ENCODE measurements around the gene CFAP61. TPM values are rescaled to one million over a fixed set of nuclear protein-coding genes. Genes with fewer than 3 reads are reported as not detected.
"Not testable (repeated sequence)": the region's sequence is repeated elsewhere in the genome, so short reads cannot be mapped to it uniquely, and the experiment has no call there.

CFAP61 gene
- total RNA-seq, 1 donor from 2014 or later: not detected

GRCh38 chr20:20231528-20232298 is 179.4 kb downstream of the CFAP61 start:
- no peak for DNase-seq (ENCODE audit: low read depth in 2 of 2)

DNA sequence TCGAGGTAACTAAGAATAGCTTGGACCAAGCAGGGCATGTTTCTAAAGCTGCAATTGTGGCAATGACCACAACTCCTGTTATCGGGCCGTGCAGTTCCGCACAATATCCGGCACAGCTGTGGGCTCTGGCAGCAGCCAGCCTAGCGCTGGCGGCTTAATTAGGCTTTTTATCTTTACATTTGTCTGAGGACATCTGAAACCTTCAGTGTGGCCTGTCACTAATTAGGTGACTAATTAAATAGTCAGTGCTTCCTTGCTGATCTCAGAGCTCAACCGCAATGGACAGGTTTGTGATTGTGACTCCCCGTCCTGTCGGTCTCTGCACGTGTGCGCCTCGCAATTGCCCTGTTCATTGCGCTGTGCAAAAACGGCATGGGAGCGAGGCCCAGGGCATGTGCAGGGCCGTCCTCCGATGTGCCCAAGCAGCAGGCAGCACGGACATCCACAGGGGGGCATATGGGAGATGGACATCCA is 180.7 kb downstream of the CFAP61 start:
- DNase-seq (ENCODE audit: low read depth in 2 of 2): peak in 1 of 2 donors; percentile 20

DNA sequence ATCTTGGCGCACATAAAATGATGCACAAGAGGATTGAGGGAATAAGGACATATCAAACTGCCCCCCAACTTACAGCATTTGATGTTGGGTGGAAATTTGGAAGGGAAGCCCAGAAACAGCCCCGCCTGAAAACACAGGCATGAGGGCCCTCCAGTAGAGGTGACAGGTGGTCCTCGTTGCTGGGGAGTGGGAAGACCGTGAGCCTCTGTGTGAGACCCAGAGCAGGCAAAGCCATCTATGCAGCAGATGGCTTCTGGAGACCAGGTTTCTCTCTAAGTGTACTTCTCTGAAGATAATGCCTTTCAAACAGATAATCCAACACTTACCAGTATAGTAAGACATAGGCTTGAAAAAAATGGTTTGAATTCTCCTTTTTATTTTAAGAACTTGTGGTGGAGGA is 183.3 kb downstream of the CFAP61 start:
- DNase-seq (ENCODE audit: low read depth in 2 of 2): no peak

- peak; percentile 38 to 58 for DNase-seq (ENCODE audit: low read depth in 2 of 2)
Observed at GRCh38 chr20:20237093-20237959, 185.0 kb downstream of the CFAP61 start.

- no peak for DNase-seq (ENCODE audit: low read depth in 2 of 2)
Observed at GRCh38 chr20:20241976-20242375, 189.6 kb downstream of the CFAP61 start.

DNA sequence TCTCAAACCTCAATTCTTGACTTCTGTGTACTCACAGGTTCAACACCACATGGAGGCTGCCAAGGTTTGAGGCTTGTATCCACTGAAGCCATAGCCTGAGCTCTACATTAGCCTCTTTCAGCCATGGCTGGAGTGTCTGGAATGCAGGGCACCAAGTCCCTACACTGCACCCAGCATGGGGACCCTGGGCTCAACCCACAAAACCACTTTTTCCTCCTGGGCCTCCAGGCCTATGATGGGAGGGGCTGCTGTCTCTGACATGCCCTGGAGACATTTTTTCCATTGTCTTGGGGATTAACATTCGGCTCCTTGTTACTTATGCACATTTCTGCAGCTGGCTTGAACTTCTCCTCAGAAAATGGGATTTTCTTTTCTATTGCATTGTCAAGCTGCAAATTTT is 192.1 kb downstream of the CFAP61 start:
- DNase-seq (ENCODE audit: low read depth in 2 of 2): not testable (repeated sequence)

DNA sequence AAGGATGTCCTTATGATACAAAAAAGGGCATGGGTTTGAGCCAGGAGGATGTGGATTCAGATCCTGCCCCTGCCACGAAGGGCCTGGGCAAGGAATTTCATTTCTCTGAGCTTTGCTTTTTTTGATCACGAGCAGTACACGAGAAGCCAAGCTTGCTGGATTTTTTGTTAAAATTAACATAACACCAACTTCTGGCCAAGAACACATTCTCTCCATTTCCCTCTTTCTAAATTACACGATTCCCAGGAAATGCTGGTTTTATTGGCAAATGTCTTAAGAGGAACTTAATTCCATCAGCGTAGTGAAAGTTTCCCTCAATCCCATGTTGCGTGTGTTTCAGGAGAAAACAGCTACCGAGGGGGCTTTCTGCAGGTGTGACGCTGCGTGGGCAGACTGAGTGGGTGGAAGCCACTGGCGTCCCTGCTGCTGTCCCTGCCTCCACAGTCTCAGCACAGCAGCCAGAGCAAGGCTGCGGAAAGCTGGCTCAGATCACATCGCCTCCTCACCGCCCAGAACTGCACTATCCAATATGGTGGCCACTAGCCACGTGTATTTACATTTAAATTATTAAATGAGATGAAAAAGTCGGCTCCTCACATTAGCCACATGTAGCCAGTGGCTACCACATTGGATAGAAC is 194.8 kb downstream of the CFAP61 start:
- DNase-seq (ENCODE audit: low read depth in 2 of 2): no peak

- DNase-seq (ENCODE audit: low read depth in 2 of 2): no peak
Observed at GRCh38 chr20:20248620-20249200, 196.4 kb downstream of the CFAP61 start.

DNA sequence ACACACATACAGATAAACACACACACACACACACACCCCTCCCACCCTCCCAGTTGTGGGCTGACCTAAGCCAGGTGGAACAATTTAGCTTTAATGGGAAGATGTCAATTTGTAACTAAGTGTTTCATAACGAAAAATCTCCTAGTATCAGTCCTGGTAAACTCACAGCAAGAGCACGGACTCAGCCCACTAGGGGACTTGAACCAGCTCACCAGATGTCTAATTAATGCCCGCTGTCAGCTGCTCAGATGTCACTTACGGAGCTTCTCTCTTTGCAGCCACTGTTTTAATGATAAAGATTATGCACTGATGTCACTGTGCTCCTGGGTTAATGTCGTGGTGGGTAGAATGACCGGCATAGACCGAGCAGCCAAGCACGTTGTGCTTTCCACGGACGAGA is 199.0 kb downstream of the CFAP61 start:
- DNase-seq (ENCODE audit: low read depth in 2 of 2): no peak

DNA sequence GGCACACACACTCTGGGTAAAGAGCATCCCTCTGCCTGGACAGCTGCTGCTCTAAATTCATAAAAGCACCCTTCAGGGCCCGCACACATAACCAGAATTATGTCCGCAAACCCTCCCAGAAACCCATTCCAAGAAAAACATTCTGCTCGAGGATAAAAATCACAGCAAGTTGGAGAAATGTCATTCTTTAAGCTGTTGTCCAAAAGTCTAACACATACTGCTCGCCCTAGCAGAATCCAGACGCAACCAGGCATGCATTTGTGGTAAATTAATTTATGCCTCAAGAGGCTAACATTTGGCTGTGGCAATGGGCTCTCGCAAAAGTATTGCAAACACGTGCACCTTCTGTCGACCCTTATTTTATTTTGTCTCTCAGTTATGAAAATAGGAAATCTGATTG is 199.5 kb downstream of the CFAP61 start:
- DNase-seq (ENCODE audit: low read depth in 2 of 2): no peak

DNA sequence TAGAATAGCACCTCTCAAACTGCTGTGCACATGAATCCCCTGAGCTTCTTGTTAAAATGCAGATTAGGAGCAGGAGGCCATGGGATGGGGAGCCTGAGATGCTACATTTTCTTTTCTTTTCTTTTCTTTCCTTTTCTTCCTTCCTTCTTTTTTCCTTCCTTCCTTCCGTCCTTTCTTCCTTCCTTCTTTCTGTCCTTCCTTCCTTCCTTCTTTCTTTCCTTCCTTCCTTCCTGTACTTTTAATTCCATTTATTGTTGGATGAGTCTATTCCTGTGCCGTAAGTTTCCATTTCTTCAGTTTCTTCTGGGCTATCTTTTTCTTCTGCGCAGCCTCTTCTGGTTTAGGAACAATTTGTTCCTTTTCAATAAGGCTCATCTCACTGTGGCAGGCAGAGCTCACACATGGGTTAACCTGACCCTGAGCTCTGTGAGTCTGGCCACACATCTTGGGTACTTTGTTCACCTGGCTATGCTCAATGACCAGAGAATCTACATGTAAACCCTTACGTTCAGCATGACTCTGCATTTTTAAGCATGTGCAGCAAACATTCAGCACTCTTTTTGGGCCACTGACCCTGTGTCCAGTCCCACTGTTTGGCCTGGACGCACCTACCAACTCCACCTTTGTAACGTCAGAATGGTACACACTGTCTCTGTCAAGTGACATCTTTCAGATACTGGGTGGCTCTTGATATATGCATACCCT is 200.9 kb downstream of the CFAP61 start:
- no peak for DNase-seq (ENCODE audit: low read depth in 2 of 2)

GRCh38 chr20:20253744-20254330 is 201.5 kb downstream of the CFAP61 start:
- no peak for DNase-seq (ENCODE audit: low read depth in 2 of 2)

DNA sequence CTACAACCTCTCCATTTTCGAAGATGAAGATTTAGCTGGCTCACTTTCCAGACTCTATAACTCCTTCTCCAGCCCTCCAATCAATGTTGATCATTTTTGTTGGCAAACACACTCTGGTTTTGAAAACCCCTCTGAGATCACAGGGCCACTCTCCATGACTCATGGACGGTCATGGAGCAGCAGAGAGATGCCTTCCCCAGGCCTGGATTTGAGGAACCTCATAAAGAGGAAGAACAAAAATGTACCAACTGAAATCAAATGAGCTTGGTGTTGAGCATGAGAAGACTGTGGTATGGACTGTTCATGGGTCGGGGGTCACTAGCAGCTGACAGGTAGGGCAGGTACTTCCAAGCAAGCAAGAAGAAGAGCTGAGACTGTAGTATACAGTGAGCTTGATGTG is 202.8 kb downstream of the CFAP61 start:
- DNase-seq (ENCODE audit: low read depth in 2 of 2): no peak

- no peak for DNase-seq (ENCODE audit: low read depth in 2 of 2)
Observed at GRCh38 chr20:20259533-20259932, 207.2 kb downstream of the CFAP61 start.

DNA sequence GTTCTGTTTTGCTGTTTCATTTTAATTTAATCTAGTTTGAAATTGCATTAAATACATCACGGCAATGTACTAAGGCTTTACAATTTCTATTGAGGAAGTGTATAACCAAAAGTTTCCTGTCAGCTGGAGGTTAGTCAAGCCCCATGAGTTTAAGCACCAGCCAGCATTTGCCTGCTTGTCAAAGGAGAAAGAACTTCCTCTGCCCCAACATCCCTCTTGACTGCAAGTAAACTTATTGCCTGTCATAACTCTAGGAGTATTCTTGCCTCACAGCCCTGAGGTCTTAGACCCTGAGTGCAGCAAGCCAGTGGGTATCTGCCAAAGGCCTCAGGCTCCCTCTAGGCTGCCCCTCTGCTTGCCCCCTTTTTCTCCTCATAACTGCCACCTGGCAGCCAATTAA is 208.8 kb downstream of the CFAP61 start:
- no peak for DNase-seq (ENCODE audit: low read depth in 2 of 2)

DNA sequence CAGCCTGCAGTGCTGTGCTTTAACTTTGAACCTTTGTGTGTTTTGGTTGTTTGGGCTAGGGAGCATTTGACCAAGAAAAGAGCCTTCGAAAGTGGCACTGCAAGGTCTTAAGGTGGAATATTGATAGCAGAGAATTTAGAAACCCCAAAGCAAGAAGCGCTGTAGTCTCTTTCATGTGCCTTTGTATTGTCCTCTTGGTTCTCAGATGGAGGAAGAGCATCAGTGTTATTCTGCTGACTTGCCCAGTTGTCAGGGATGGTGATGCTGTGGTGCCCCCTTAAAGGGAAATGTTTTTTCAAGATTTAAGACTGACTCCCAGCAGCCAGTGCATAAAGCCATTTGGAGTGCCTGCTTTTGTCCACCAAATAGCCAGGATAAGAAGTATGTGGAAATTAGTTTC is 212.9 kb downstream of the CFAP61 start:
- DNase-seq (ENCODE audit: low read depth in 2 of 2): no peak

DNA sequence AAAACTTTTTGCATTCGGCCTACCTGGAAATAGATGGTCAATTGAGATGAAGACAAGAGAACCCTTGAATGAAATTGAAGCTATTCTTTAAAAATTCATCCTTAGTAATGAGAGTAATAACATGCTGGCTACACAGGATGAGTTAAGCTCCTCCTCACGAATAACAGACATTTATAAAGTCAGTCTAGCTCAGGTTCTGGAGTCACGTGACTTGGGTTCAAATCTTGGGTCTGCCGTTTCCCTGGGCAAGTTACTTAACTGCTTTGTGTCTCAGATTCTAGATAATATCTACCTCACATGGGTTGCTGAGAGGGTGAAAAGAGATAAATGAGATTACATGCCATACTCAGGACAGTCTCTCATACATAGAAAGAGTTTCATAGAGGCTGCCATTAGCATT is 214.2 kb downstream of the CFAP61 start:
- no peak for DNase-seq (ENCODE audit: low read depth in 2 of 2)

- no peak for DNase-seq (ENCODE audit: low read depth in 2 of 2)
Observed at GRCh38 chr20:20267685-20268370, 215.5 kb downstream of the CFAP61 start.

DNA sequence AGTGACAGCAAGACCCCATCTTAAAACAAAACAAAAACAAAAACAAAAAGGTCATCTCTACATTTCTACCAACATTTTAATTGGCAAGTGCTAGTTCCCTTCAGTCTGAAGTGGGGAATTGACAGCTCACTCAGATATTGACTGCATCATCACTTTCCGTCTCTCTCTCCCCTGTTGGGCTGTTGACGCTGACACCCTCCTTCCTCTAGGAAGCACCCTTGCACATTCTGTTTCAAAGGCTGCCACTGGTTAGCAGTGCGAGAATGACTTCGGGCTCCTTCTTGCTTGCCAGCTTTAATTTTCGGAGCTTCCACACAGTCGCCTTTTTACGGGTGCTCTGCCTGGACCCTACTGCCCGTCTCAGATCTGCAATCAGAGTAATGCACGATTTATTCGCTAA is 218.9 kb downstream of the CFAP61 start:
- DNase-seq (ENCODE audit: low read depth in 2 of 2): no peak

- DNase-seq (ENCODE audit: low read depth in 2 of 2): no peak
Observed at GRCh38 chr20:20272686-20273085, 220.4 kb downstream of the CFAP61 start.
